ENCODE measurements around the gene CARMIL1.

The CARMIL1 gene

GRCh38 chr6:25454136-25454535 is 175.0 kb downstream of the CARMIL1 start:
- no peak for DNase-seq (ENCODE audit: low read depth, low spot score)
- TF ChIP-seq, protein P1, sequence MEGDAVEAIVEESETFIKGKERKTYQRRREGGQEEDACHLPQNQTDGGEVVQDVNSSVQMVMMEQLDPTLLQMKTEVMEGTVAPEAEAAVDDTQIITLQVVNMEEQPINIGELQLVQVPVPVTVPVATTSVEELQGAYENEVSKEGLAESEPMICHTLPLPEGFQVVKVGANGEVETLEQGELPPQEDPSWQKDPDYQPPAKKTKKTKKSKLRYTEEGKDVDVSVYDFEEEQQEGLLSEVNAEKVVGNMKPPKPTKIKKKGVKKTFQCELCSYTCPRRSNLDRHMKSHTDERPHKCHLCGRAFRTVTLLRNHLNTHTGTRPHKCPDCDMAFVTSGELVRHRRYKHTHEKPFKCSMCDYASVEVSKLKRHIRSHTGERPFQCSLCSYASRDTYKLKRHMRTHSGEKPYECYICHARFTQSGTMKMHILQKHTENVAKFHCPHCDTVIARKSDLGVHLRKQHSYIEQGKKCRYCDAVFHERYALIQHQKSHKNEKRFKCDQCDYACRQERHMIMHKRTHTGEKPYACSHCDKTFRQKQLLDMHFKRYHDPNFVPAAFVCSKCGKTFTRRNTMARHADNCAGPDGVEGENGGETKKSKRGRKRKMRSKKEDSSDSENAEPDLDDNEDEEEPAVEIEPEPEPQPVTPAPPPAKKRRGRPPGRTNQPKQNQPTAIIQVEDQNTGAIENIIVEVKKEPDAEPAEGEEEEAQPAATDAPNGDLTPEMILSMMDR (IDR thresholded peaks at IDR 0.05; ENCODE audit: low read depth, low read length) = no peak
- in situ Hi-C loops (cut with HindIII; ENCODE audit: low sequenced_read_pairs) = no loop called here
- H3K4me3 ChIP-seq (ENCODE audit: low read depth, low read length) = no peak overlapping the region

DNA sequence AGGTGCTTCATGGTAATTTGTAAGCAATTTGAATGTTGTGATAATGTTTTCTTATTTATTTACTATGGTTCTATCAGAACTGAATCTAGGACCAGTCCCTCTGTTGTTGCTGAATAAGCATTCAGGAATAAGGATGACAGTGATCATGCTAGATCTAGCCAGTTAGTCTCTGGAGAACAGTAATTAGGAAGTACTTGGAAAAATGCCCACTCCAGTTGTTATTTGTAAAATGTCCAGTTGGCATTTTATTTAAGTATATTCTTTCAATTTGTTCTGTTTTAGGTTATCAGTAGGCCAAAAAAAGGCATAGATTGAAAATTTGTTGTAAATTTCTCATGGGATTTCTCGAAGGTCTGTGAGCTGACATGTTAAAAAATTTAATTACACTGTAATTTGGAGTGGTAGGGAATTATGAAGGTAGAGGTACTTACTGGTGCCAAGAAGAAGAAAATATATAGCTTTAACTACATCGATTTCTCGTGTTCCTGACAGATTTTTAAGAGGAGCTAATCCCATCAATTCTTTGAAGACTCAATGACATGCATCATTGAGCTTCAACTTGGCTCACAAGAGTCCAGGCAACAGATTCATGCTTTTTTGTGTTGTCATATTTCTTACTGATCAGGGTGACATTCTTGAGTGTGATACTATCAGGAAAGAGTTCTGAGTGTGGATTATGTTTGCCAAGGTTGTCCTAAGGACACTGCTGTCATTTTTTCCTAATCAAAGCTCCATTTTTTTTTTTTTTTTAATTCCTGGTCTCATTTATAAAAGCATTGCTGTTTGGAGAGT is 177.3 kb downstream of the CARMIL1 start:
- in situ Hi-C loops (cut with HindIII; ENCODE audit: low sequenced_read_pairs) = no loop called here
- no peak for DNase-seq (ENCODE audit: low read depth, low spot score)
- TF ChIP-seq, protein P1 (IDR thresholded peaks at IDR 0.05; ENCODE audit: low read depth, low read length) = no peak
- H3K4me3 ChIP-seq (ENCODE audit: low read depth, low read length) = no peak overlapping the region

- TF ChIP-seq, protein P1 (IDR thresholded peaks at IDR 0.05; ENCODE audit: low read depth, low read length) = no peak
- DNase-seq (ENCODE audit: low read depth, low spot score) = no peak
- in situ Hi-C loops (cut with HindIII; ENCODE audit: low sequenced_read_pairs) = no loop called here
- H3K4me3 ChIP-seq (ENCODE audit: low read depth, low read length) = no peak overlapping the region
These were observed 178.3 kb downstream of the CARMIL1 start for GRCh38 chr6:25457516-25457915.

DNA sequence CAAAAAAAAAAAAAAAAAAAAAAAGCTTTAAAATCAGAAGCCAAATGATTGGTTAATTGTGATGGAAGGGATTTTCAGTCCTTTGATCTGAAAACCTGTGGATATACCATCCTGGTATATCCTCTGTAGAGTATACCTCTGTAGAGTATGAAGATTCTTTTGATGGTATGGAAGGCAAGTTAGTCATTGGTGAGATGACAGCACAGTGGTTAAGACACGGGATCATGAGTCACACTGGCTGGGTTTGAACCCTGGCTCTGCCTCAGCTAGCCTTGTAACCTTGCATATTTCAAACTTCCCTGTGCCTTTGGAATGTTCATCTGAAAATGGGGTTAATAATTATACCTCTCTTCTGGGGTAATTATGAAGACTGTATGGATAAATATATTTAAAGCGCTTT is 179.3 kb downstream of the CARMIL1 start:
- TF ChIP-seq, protein P1 (IDR thresholded peaks at IDR 0.05; ENCODE audit: low read depth, low read length) = no peak

DNA sequence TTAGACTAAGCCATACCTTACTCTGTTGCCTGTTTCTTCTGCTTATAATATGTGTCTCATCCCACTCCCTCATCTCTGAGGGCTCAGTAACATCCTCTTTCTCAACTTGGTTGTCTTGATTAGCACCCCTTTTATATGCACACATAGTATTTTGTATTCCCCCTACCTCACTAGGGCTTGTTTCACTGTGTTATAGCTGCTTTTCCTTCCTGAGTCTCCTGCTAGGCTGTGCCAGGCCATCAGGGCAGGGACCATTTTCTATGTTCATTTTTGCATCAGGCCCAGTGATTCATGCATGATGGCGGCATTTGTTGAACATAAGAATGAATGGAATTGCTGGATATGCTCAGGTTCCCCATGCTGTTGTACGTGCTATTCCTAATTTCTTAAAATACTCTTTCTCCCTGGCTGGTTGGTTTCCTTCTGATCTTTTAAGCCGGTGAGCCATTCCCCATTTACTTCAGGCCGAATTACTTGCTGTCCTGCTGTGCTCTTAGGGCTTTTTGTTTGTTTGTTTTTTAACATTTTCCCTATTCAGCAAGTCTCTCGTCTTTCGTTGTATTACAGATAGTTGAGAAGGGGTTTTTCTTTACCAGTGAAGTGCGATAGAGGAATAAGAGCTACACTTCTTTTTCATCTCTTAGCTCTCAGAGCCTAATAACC is 183.2 kb downstream of the CARMIL1 start:
- no peak for DNase-seq (ENCODE audit: low read depth, low spot score)
- in situ Hi-C loops (cut with HindIII; ENCODE audit: low sequenced_read_pairs) = no loop called here
- no peak overlapping the region for H3K4me3 ChIP-seq (ENCODE audit: low read depth, low read length)
- TF ChIP-seq, protein P1 (IDR thresholded peaks at IDR 0.05; ENCODE audit: low read depth, low read length) = no peak

More for the DNA sequence above, 179.3 kb downstream of the CARMIL1 start:
- DNase-seq (ENCODE audit: low read depth, low spot score) = peak; percentile 69
- H3K4me3 ChIP-seq (ENCODE audit: low read depth, low read length) = no peak overlapping the region
- in situ Hi-C loops (cut with HindIII; ENCODE audit: low sequenced_read_pairs) = no loop called here

- no peak for DNase-seq (ENCODE audit: low read depth, low spot score)
- no peak overlapping the region for H3K4me3 ChIP-seq (ENCODE audit: low read depth, low read length)
- in situ Hi-C loops (cut with HindIII; ENCODE audit: low sequenced_read_pairs) = no loop called here
- TF ChIP-seq, protein P1 (IDR thresholded peaks at IDR 0.05; ENCODE audit: low read depth, low read length) = no peak
These were observed 184.3 kb downstream of the CARMIL1 start for GRCh38 chr6:25463441-25463840.

Measured in astrocyte of the spinal cord (primary cell).